NOMO-1 treated with dmso at 0.1 percent for 144 hours (cell line): ENCODE measurements around the gene FHIT.

Experiments used
- DNase-seq: peaks from one replicate; lab custom pipeline; 2025; ENCODE audit not compliant: unreplicated experiment; lab: John Stamatoyannopoulos, UW

FHIT gene

DNA sequence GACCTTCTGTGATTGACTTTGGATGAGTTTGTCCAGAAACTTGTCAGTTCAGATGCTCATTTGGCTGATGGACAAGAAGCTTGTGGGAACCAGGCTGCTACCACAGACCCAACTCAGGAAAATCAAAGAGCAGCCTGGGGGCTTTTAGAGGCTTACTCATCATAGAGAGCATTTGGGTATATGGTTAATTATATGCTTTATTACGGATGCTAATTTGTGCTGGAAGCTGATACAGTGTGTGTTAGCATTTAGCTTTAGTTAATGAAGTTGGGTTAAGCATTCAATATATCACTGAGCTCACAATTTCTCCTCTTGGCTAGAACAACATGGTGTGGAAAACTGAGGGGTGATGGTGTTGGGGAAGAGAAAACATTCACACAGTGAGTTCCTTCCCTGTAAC, 1537.2 kb downstream of the FHIT start:
- DNase-seq: no peak

GRCh38 chr3:59710554-59710953, 1540.7 kb downstream of the FHIT start:
- no peak for DNase-seq

- peak; percentile 93 for DNase-seq
These were observed 1541.3 kb downstream of the FHIT start for GRCh38 chr3:59709702-59710553.

DNA sequence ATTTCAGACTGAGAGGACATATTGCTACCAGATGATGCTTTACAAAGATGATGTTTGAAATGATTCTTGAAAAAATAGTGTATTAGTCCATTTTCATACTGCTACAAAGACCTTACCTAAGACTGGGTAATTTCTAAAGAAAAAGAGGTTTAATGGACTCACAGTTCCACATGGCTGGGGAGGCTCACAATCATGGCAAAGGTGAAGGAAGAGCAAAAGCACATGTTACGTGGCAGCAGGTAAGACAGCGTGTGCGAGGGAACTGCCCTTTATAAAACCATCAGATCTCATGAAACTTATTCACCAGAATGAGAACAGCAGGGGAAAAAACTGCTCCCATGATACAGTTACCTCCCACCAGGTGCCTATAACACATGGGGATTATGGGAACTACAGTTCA, 1543.0 kb downstream of the FHIT start:
- no peak for DNase-seq

GRCh38 chr3:59704292-59704691, 1547.0 kb downstream of the FHIT start:
- DNase-seq: no peak

DNA sequence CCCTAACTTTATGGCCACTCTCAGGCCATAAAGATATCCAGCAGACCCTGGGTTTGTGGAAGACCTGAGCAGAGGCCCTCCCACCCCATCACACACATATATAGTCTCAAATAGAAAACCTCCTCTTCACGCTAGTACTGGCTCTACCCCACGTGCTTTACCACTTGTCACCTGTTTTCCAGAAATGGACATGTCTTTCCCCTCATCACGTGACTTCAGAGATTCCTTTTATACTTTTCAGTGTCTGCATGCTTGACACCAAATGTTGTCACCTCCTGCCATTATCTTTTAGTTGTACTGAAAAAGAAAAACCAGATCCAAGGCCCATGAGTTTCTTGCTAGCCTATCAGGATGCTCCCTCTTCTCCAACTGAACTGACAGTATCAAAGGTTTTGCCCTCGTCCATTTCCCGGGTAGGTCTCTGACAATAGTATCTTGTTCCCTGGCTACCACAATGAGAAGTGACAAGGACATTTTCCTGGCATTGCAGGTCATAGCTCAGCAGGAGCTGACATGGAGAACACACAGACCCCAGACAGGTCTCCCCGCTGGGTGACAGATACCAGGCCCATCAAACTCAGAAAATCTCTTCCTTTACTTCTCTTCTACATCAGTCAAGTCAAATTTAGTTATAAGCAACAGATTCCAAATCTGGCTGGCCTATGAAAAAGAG, 1551.5 kb downstream of the FHIT start:
- DNase-seq: no peak
